Posterior cingulate gyrus (tissue), 11 donors: ENCODE results near the gene PLEKHH1.

Experiments
- DNase-seq, 10 donors: peaks; one replicate each; pipeline versions ENCODE4 v3.0.0 to v3.0.0-alpha.2; 2020 to 2021; ENCODE audit warnings: mixed read lengths in 3 of 10
- intact Hi-C: fragments of 100-400 bp; cut with DNase I; formaldehyde crosslinking; loops from one replicate; pipeline ENCODE4 v1.15.1; 2023

Gene PLEKHH1

GRCh38 chr14:67532998-67533753 lies at the start of gene PLEKHH1:
Gene PLEKHH1 (plus strand): TSS chr14:67533290. CDS start chr14:67541868, 8,578 bp downstream.
- intact Hi-C loops, result loop anchor here (5.0 kb wide), 1 partner anchor 139 kb away; the partner anchor contains the start of gene VTI1B
- peak; percentile 85 to 99 (median 90) for DNase-seq

- DNase-seq, result peak in 1 of 10 donors; percentile 19
These were observed 49.4 kb upstream of the PLEKHH1 start for GRCh38 chr14:67483579-67484285.

GRCh38 chr14:67485501-67486095 lies 47.5 kb upstream of the PLEKHH1 start:
- no peak for DNase-seq

More at GRCh38 chr14:67483579-67484285, 49.4 kb upstream of the PLEKHH1 start:
- intact Hi-C loops, result no loop called here

GRCh38 chr14:67486890-67487289 lies 46.2 kb upstream of the PLEKHH1 start:
- DNase-seq, result no peak
- intact Hi-C loops, result no loop called here

More at GRCh38 chr14:67485501-67486095, 47.5 kb upstream of the PLEKHH1 start:
- intact Hi-C loops, result no loop called here

- intact Hi-C loops, result no loop called here
- no peak for DNase-seq
These were observed 45.8 kb upstream of the PLEKHH1 start for GRCh38 chr14:67487332-67487731.

- intact Hi-C loops, result no loop called here
- peak in 4 of 10 donors; percentile 20 to 64 (median 35) for DNase-seq
These were observed 44.9 kb upstream of the PLEKHH1 start, which contains the start of gene TMEM229B for GRCh38 chr14:67487937-67488893. Gene TMEM229B (minus strand): TSS chr14:67488721. CDS start chr14:67473923, 14,798 bp downstream.

- intact Hi-C loops, result no loop called here
- DNase-seq, result peak in 3 of 10 donors; percentile 25 to 74 (median 50)
These were observed 42.9 kb upstream of the PLEKHH1 start for GRCh38 chr14:67490196-67490595.

- intact Hi-C loops, result no loop called here
- peak in 2 of 10 donors; percentile 4 to 15 for DNase-seq
These were observed 41.8 kb upstream of the PLEKHH1 start for GRCh38 chr14:67491285-67491684.

- peak in 7 of 10 donors; percentile 23 to 92 (median 58) for DNase-seq
- intact Hi-C loops, result no loop called here
These were observed 41.2 kb upstream of the PLEKHH1 start for GRCh38 chr14:67491741-67492507.

- intact Hi-C loops, result no loop called here
- DNase-seq, result peak in 1 of 10 donors; percentile 3
These were observed 40.6 kb upstream of the PLEKHH1 start for GRCh38 chr14:67492538-67492937.

- intact Hi-C loops, result no loop called here
- DNase-seq, result peak in 2 of 10 donors; percentile 8 to 25
These were observed 39.9 kb upstream of the PLEKHH1 start for GRCh38 chr14:67493092-67493717.

GRCh38 chr14:67495827-67496226 lies 37.3 kb upstream of the PLEKHH1 start:
- DNase-seq, result peak in 2 of 10 donors; percentile 5 to 16
- intact Hi-C loops, result no loop called here

GRCh38 chr14:67497216-67497615 lies 35.9 kb upstream of the PLEKHH1 start:
- intact Hi-C loops, result no loop called here
- DNase-seq, result peak in 2 of 10 donors; percentile 29 to 50

GRCh38 chr14:67497716-67498115 lies 35.4 kb upstream of the PLEKHH1 start:
- DNase-seq, result peak in 2 of 10 donors; percentile 1 to 5
- intact Hi-C loops, result no loop called here

GRCh38 chr14:67500981-67501380 lies 32.1 kb upstream of the PLEKHH1 start:
- intact Hi-C loops, result no loop called here
- peak in 1 of 10 donors; percentile 2 for DNase-seq

- intact Hi-C loops, result no loop called here
- DNase-seq, result peak in 1 of 10 donors; percentile 3
These were observed 31.4 kb upstream of the PLEKHH1 start for GRCh38 chr14:67501670-67502069.

- DNase-seq, result peak in 2 of 10 donors; percentile 6 to 43
- intact Hi-C loops, result no loop called here
These were observed 30.2 kb upstream of the PLEKHH1 start for GRCh38 chr14:67502867-67503266.

- DNase-seq, result peak in 2 of 10 donors; percentile 1 to 45
- intact Hi-C loops, result no loop called here
These were observed 29.8 kb upstream of the PLEKHH1 start for GRCh38 chr14:67503331-67503730.
